ENCODE measurements around the gene KCNJ18.

DNA sequence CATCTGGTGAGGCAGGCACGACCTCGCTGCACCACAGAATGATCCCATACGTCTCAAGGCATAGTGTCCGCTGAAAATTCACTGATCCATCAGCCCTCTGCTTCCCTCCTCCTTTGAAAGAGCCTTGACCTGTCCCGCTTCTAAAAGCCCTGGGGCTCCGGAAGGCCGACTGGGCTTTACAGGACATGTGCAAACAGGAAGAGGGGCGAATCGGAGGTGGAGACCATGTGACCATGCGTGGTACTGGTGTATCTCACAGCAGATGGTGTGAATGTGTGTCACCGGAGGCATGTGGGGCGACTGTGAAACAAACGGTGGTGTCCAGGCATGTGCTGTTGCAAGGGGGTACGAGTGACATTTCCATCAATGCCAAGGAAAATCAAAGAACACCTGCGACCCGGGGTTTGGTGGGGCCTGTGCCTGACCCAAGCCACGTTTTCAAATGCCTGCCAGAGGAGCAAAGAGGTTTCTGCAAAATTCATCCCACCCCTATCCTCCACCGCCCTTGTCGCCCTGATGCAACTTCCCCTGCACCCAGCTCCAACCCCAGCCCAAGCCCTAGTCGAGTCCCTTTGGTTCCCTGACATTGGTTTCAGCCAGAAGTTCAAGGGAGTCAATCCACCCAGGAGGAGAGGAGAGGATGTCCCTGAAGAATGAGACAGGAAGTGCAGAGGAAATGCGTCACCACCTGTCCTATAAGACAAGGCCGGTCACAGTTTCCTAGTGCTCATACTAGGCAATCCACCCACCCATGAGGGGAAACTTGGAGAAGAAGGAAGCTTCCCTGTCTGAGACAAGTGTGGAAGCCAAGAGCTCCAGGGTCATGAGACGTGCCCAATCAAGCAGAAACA, 5.9 kb upstream of the KCNJ18 start:
- TF ChIP-seq CTCF (IDR thresholded peaks at IDR 0.05) (no peak), POLR2A (IDR thresholded peaks at IDR 0.05) (no peak)
